H9 (cell line): ENCODE measurements around the gene ZRANB3. TPM values are rescaled to one million over a fixed set of nuclear protein-coding genes. Genes with fewer than 3 reads are reported as not detected.

ENCODE experiments used
- DNase-seq: peaks from one replicate; pipeline ENCODE4 v3.0.0-alpha.2; 2017
- H2AFZ ChIP-seq: one replicate; pipeline ENCODE4 v1.6.1; 2013; ENCODE audit warnings: mild to moderate bottlenecking, low read length, control low read depth, moderate library complexity
- H2AK5ac ChIP-seq: 2 replicates; pipeline ENCODE4 v1.6.1; 2013; ENCODE audit warnings: low read length, control low read depth, mixed read lengths; ENCODE audit not compliant: insufficient read length
- H2BK120ac ChIP-seq: one replicate; pipeline ENCODE4 v1.6.1; 2013; ENCODE audit warnings: low read depth, mild to moderate bottlenecking, low read length, control low read depth, inconsistent platforms; ENCODE audit not compliant: poor library complexity, severe bottlenecking
- H2BK12ac ChIP-seq: 2 replicates; pipeline ENCODE4 v1.6.1; 2013; ENCODE audit warnings: low read length, control low read depth, mixed read lengths, low read depth; ENCODE audit not compliant: insufficient read length
- H2BK15ac ChIP-seq: 2 replicates; pipeline ENCODE4 v1.6.1; 2013; ENCODE audit warnings: low read depth, low read length, control low read depth
- H2BK20ac ChIP-seq: one replicate; pipeline ENCODE4 v1.6.1; 2013; ENCODE audit warnings: low read depth, mild to moderate bottlenecking, low read length, control low read depth, inconsistent platforms; ENCODE audit not compliant: poor library complexity, severe bottlenecking
- H2BK5ac ChIP-seq: 2 replicates; pipeline ENCODE4 v1.6.1; 2013; ENCODE audit warnings: low read length, control low read depth, mixed read lengths; ENCODE audit not compliant: insufficient read length
- H3K14ac ChIP-seq: 2 replicates; pipeline ENCODE4 v1.6.1; 2013; ENCODE audit warnings: low read length, control low read depth; ENCODE audit not compliant: insufficient read depth
- H3K18ac ChIP-seq: 2 replicates; pipeline ENCODE4 v1.6.1; 2013; ENCODE audit warnings: low read depth, mild to moderate bottlenecking, mixed read lengths, low read length, control low read depth; ENCODE audit not compliant: insufficient read length
- H3K23ac ChIP-seq: 2 replicates; pipeline ENCODE4 v1.6.1; 2013; ENCODE audit warnings: low read length, control low read depth, mixed read lengths, low read depth; ENCODE audit not compliant: insufficient read length
- H3K23me2 ChIP-seq: 2 replicates; pipeline ENCODE4 v1.6.1; 2013; ENCODE audit warnings: low read depth, mild to moderate bottlenecking, mixed read lengths, low read length, control low read depth; ENCODE audit not compliant: insufficient read length, poor library complexity, severe bottlenecking
- H3K27ac ChIP-seq: 2 replicates; pipeline ENCODE4 v1.5.1; 2013; ENCODE audit warnings: low read length, control low read depth, mixed read lengths, low read depth; ENCODE audit not compliant: insufficient read length
- H3K27me3 ChIP-seq: 2 replicates; pipeline ENCODE4 v1.6.1; 2013; ENCODE audit warnings: low read length, control low read depth, inconsistent platforms; ENCODE audit not compliant: insufficient read depth
- H3K4ac ChIP-seq: 2 replicates; pipeline ENCODE4 v1.6.1; 2013; ENCODE audit warnings: low read depth, mild to moderate bottlenecking, control low read depth, inconsistent platforms, low read length, moderate library complexity
- H3K4me1 ChIP-seq: 2 replicates; pipeline ENCODE4 v1.6.1; 2013; ENCODE audit warnings: low read length, control low read depth, inconsistent platforms; ENCODE audit not compliant: insufficient read depth
- H3K4me2 ChIP-seq: 2 replicates; pipeline ENCODE4 v1.6.1; 2013; ENCODE audit warnings: low read length, control low read depth, mixed read lengths; ENCODE audit not compliant: insufficient read length, insufficient read depth
- H3K56ac ChIP-seq: 2 replicates; pipeline ENCODE4 v1.6.1; 2013; ENCODE audit warnings: low read depth, mild to moderate bottlenecking, mixed read lengths, low read length, control low read depth; ENCODE audit not compliant: insufficient read length
- H3K79me1 ChIP-seq: 2 replicates; pipeline ENCODE4 v1.6.1; 2013; ENCODE audit warnings: low read depth, mild to moderate bottlenecking, moderate library complexity, low read length, control low read depth, inconsistent platforms; ENCODE audit not compliant: insufficient read depth, poor library complexity, severe bottlenecking
- H3K79me2 ChIP-seq: 2 replicates; pipeline ENCODE4 v1.6.1; 2013; ENCODE audit warnings: low read length, control low read depth, inconsistent platforms; ENCODE audit not compliant: insufficient read depth
- H3K9ac ChIP-seq: 2 replicates; pipeline ENCODE4 v1.6.1; 2013; ENCODE audit warnings: low read length, control low read depth, mixed read lengths; ENCODE audit not compliant: insufficient read length; ENCODE audit errors: extremely low read depth
- H3K9me3 ChIP-seq: one replicate; pipeline ENCODE4 v1.6.1; 2013; ENCODE audit warnings: low read depth, low read length, inconsistent platforms; ENCODE audit not compliant: control insufficient read depth
- H3T11ph ChIP-seq: one replicate; pipeline ENCODE4 v1.6.1; 2013; ENCODE audit warnings: mild to moderate bottlenecking, low read length, control low read depth, inconsistent platforms
- H4K20me1 ChIP-seq: one replicate; pipeline ENCODE4 v1.6.1; 2013; ENCODE audit not compliant: control insufficient read depth, insufficient read length, insufficient read depth
- H4K5ac ChIP-seq: 2 replicates; pipeline ENCODE4 v1.6.1; 2013; ENCODE audit warnings: low read depth, mild to moderate bottlenecking, mixed read lengths, low read length, control low read depth; ENCODE audit not compliant: insufficient read length
- H4K8ac ChIP-seq: replicated peaks from 2 replicates; pipeline ENCODE4 v1.6.1; 2013; ENCODE audit warnings: low read length, control low read depth, mixed read lengths, low read depth; ENCODE audit not compliant: insufficient read length
- H4K91ac ChIP-seq: 2 replicates; pipeline ENCODE4 v1.6.1; 2013; ENCODE audit warnings: low read depth, mild to moderate bottlenecking, moderate library complexity, mixed read lengths, low read length, control low read depth; ENCODE audit not compliant: insufficient read length
- H3K27ac Mint-ChIP-seq, 3 experiments: 2 replicates in 2 of 3; 3 replicates in 1 of 3; pipeline ENCODE4 v1.8.0; 2020 to 2021; ENCODE audit warnings: mixed read lengths in 3 of 3, mild to moderate bottlenecking in 1 of 3, moderate library complexity in 1 of 3
- H3K27me3 Mint-ChIP-seq: 2 replicates; pipeline ENCODE4 v1.8.0; 2021; ENCODE audit warnings: low read depth, mild to moderate bottlenecking, moderate library complexity, mixed read lengths
- H3K36me3 Mint-ChIP-seq, 3 experiments: 2 replicates in 2 of 3; 3 replicates in 1 of 3; pipeline ENCODE4 v1.8.0; 2020 to 2021; ENCODE audit warnings: low read depth in 3 of 3, mixed read lengths in 3 of 3; ENCODE audit not compliant: insufficient read depth in 1 of 3
- H3K4me1 Mint-ChIP-seq, 2 experiments: 2 replicates each; pipeline ENCODE4 v1.8.0; 2020; ENCODE audit warnings: mixed read lengths in 2 of 2
- H3K4me3 Mint-ChIP-seq, 2 experiments: 2 replicates in 1 of 2; 3 replicates in 1 of 2; pipeline ENCODE4 v1.8.0; 2020 to 2021; ENCODE audit warnings: mild to moderate bottlenecking in 2 of 2, mixed read lengths in 2 of 2, moderate library complexity in 1 of 2
- H3K9me3 Mint-ChIP-seq, 2 experiments: 2 replicates in 1 of 2; 3 replicates in 1 of 2; pipeline ENCODE4 v1.8.0; 2020; ENCODE audit warnings: mild to moderate bottlenecking in 2 of 2, mixed read lengths in 2 of 2, moderate library complexity in 1 of 2
- WGBS: extraction: QIAGEN DNeasy Blood & Tissue Kit; methylation state at CpG from one replicate; pipeline ENCODE4 v1.1.7; 2013; ENCODE audit warnings: missing lambda C conversion rate, low lambda C conversion rate, mixed read lengths; ENCODE audit not compliant: insufficient read length; ENCODE audit errors: extremely low coverage; 5-methylcytosine and 5-hydroxymethylcytosine counted together
- total RNA-seq: library from RNA; stranded (reverse); gene quantifications from 2 replicates; pipeline ENCODE4 v1.2.1, GENCODE V29; 2021
- TF ChIP-seq, protein P1 (sequence below): fragments of 200-600 bp; sonication (generic); conservative IDR thresholded peaks from 3 replicates; pipeline ENCODE4 v1.8.0; 2021; ENCODE audit warnings: antibody characterized with exemption, mild to moderate bottlenecking

The ZRANB3 gene
- total RNA-seq, 1 experiment from 2014 or later = 16.7 TPM

DNA sequence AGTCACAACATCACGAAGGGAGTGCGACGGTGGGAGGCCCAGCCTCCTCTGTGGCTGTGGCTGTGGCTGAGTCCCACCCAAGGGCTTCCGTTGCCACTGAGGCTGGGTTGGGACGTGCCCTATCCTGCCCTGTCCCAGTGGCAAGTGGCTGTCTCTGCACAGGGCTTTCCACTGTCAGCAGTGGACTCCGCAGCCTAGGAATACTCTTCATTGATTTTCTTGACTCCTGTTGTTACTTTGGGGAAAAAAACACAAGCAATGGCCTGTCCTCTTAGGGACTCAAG is 356.3 kb downstream of the ZRANB3 start:
- no peak overlapping the region for H3K4me2 ChIP-seq
- no peak overlapping the region for H2BK12ac ChIP-seq
- H3K56ac ChIP-seq = no peak overlapping the region
- H4K91ac ChIP-seq = no peak overlapping the region
- Mint-ChIP-seq H3K9me3 (peaks cover 9 to 19% of the 10 kb centered on the region in 2 experiments), H3K27ac (peak overlapping the region in 1 of 3 experiments; percentile 53; a peak in 2 of 7 replicates), H3K27me3 (no peaks in the 10 kb centered on the region), H3K4me3 (no peak overlapping the region), H3K36me3 (peaks cover 40 to 47% (median 43%) of the 10 kb centered on the region in 3 experiments), H3K4me1 (no peaks in the 10 kb centered on the region)
- no peaks in the 10 kb centered on the region for H4K20me1 ChIP-seq
- WGBS = no CpG with 5 or more reads among the region's 6 CpGs
- H2BK5ac ChIP-seq = no peak overlapping the region
- H3K27me3 ChIP-seq = no peaks in the 10 kb centered on the region
- H2BK20ac ChIP-seq = no peak overlapping the region
- no peak overlapping the region for H2AK5ac ChIP-seq
- no peak overlapping the region for H2AFZ ChIP-seq
- no peaks in the 10 kb centered on the region for H3K23me2 ChIP-seq
- no peaks in the 10 kb centered on the region for H3K79me2 ChIP-seq
- no peak overlapping the region for H3K4ac ChIP-seq
- H4K5ac ChIP-seq = no peak overlapping the region
- no peaks in the 10 kb centered on the region for H3K9me3 ChIP-seq
- H3K18ac ChIP-seq = no peak overlapping the region
- H3K23ac ChIP-seq = no peak overlapping the region
- H4K8ac ChIP-seq = no peak overlapping the region
- no peaks in the 10 kb centered on the region for H3K4me1 ChIP-seq
- DNase-seq = no peak
- no peak overlapping the region for H2BK15ac ChIP-seq
- no peak overlapping the region for H2BK120ac ChIP-seq
- no peak overlapping the region for H3K14ac ChIP-seq
- no peak overlapping the region for H3K9ac ChIP-seq
- H3T11ph ChIP-seq = no peak overlapping the region
- TF ChIP-seq, protein P1, sequence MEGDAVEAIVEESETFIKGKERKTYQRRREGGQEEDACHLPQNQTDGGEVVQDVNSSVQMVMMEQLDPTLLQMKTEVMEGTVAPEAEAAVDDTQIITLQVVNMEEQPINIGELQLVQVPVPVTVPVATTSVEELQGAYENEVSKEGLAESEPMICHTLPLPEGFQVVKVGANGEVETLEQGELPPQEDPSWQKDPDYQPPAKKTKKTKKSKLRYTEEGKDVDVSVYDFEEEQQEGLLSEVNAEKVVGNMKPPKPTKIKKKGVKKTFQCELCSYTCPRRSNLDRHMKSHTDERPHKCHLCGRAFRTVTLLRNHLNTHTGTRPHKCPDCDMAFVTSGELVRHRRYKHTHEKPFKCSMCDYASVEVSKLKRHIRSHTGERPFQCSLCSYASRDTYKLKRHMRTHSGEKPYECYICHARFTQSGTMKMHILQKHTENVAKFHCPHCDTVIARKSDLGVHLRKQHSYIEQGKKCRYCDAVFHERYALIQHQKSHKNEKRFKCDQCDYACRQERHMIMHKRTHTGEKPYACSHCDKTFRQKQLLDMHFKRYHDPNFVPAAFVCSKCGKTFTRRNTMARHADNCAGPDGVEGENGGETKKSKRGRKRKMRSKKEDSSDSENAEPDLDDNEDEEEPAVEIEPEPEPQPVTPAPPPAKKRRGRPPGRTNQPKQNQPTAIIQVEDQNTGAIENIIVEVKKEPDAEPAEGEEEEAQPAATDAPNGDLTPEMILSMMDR = no peak
- no peaks in the 10 kb centered on the region for H3K79me1 ChIP-seq
- H3K27ac ChIP-seq = no peak overlapping the region
